Right lobe of liver (tissue), 6 donors: ENCODE data around the gene RNF145. TPM values are rescaled to one million over a fixed set of nuclear protein-coding genes. Genes with fewer than 3 reads are reported as not detected.
"Not testable (repeated sequence)": the region's sequence is repeated elsewhere in the genome, so short reads cannot be mapped to it uniquely, and the experiment has no call there.

ENCODE experiments used
- ATAC-seq, 4 donors: fragments of 200-7000 bp; cut with Tn5 transposase; one replicate each; pipeline ENCODE4 v1.9.1; 2020; ENCODE audit warnings: mild to moderate bottlenecking in 4 of 4, moderate library complexity in 4 of 4
- DNase-seq, 3 donors: peaks; one replicate each; pipeline ENCODE4 v3.0.0-alpha.2; 2020
- H3K27ac ChIP-seq, 3 donors: fragments of 200-600 bp; one replicate each; pipeline ENCODE4 v1.8.0; 2022
- H3K27me3 ChIP-seq, 2 donors: fragments of 200-600 bp; one replicate each; pipeline ENCODE4 v1.8.0; 2022
- H3K36me3 ChIP-seq, 4 donors: fragments of 200-600 bp; sonication (generic) in 1 of 4; one replicate each; pipeline versions ENCODE4 v1.5.1 to v1.8.0; 2017 to 2022; ENCODE audit warnings: control low read depth in 1 of 4
- H3K4me1 ChIP-seq, 4 donors: fragments of 200-600 bp; sonication (generic) in 1 of 4; one replicate each; pipeline versions ENCODE4 v1.5.1 to v1.8.0; 2017 to 2022; ENCODE audit warnings: control low read depth in 1 of 4
- H3K4me3 ChIP-seq, 3 donors: fragments of 200-600 bp; one replicate each; pipeline ENCODE4 v1.8.0; 2022
- H3K9me3 ChIP-seq, 4 donors: fragments of 200-600 bp; sonication (generic) in 1 of 4; one replicate each; pipeline versions ENCODE4 v1.5.1 to v1.8.0; 2017 to 2022; ENCODE audit warnings: control low read depth in 1 of 4
- CTCF ChIP-seq, 4 donors: fragments of 200-600 bp in 3 of 4; fragments of 450-650 bp in 1 of 4; IDR thresholded peaks; one replicate each; pipeline versions ENCODE4 v1.5.1 to v1.8.0; 2016 to 2022; ENCODE audit warnings: antibody characterized with exemption in 4 of 4, mild to moderate bottlenecking in 2 of 4
- POLR2A ChIP-seq: fragments of 450-650 bp; IDR thresholded peaks from one replicate; pipeline ENCODE4 v1.6.1; 2017; ENCODE audit warnings: antibody characterized with exemption, mild to moderate bottlenecking
- WGBS: methylation state at CpG from one replicate; pipeline ENCODE4 v1.1.6; 2018; ENCODE audit warnings: low coverage, low lambda C conversion rate; ENCODE audit not compliant: insufficient coverage; ENCODE audit errors: missing lambda C conversion rate; 5-methylcytosine and 5-hydroxymethylcytosine counted together
- intact Hi-C, 2 donors: fragments of 100-400 bp; cut with DNase I; formaldehyde crosslinking; loops; one replicate each; pipeline versions ENCODE4 v1.11.2 to v1.14.1; 2022
- total RNA-seq, 6 experiments: library from RNA; depleted of rRNA in 2 of 6; stranded (reverse); fragments of >200 nt in 2 of 6; fragmentation: NEBNext Ultra II Directional in 3 of 6; extraction: Animal tissue kit (Norgen Biotek cat#: 25700) in 3 of 6; gene quantifications; one replicate each; pipeline versions ENCODE4 v1.1.0 to v1.2.4, GENCODE V29; 2016 to 2023
- donor health status: DM: no; HTN: yes; CAD: no.
- donor health status: DM: no; HTN: no; CAD: no.
- donor health status: DM: no; HTN: no; CAD: no.
- donor health status: DM: no; HTN: yes; CAD: no.
- donor health status: DM: no; HTN: yes; CAD: no.

The RNF145 gene
- total RNA-seq, 6 experiments from 2014 or later, result 7.2 to 20.9 (median 10.6) TPM

GRCh38 chr5:159230657-159231056 lies 21.3 kb upstream of the RNF145 start:
- no peak overlapping the region for H3K27ac ChIP-seq
- no peaks in the 10 kb centered on the region for H3K27me3 ChIP-seq
- intact Hi-C loops, result no loop called here
- no peak overlapping the region for H3K4me3 ChIP-seq
- no peak for DNase-seq
- H3K4me1 ChIP-seq, result no peaks in the 10 kb centered on the region
- ATAC-seq, result peak in 1 of 4 donors; percentile 30
- 61% methylated on average over 3 of the region's 3 CpGs for WGBS
- no peaks in the 10 kb centered on the region for H3K36me3 ChIP-seq
- no peak for TF ChIP-seq POLR2A
- TF ChIP-seq CTCF (IDR thresholded peaks at IDR 0.05), result no peak
- no peaks in the 10 kb centered on the region for H3K9me3 ChIP-seq

GRCh38 chr5:159228097-159228496 lies 18.7 kb upstream of the RNF145 start:
- H3K36me3 ChIP-seq, intact Hi-C loops, H3K27ac ChIP-seq, ATAC-seq, H3K4me1 ChIP-seq, H3K27me3 ChIP-seq, H3K9me3 ChIP-seq, DNase-seq, H3K4me3 ChIP-seq: not testable (repeated sequence)
- 63% methylated on average over 3 of the region's 5 CpGs for WGBS

DNA sequence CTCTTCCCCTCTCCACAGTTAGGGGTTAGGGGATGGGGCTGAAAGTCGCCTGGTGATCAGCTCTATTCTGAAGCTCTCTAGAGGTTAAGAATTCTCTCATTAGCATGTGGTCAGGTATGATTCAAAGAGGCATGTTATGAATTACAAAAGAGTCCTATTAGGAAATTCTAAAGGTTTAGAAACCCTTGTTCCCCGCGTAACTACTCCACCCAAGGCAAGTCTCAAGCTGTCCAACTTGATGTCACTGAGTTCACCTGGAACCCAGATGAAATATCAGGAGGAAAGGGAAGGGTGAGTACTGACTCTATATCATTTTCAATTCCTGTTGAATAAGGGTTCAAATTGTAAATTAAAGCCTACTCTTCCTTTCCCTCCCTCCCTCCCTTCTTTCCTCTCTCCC lies 18.1 kb upstream of the RNF145 start:
- ATAC-seq, result no peak
- WGBS, result 75% methylated on average over 3 of the region's 3 CpGs
- intact Hi-C loops, result no loop called here

GRCh38 chr5:159226451-159226850 lies 17.1 kb upstream of the RNF145 start:
- Histone ChIP-seq H3K27me3 (no peaks in the 10 kb centered on the region), H3K27ac (no peak overlapping the region), H3K4me1 (no peaks in the 10 kb centered on the region), H3K36me3 (no peaks in the 10 kb centered on the region), H3K9me3 (no peaks in the 10 kb centered on the region), H3K4me3 (no peak overlapping the region)
- ATAC-seq (peak in 1 of 4 donors; percentile 34), DNase-seq (no peak)
- intact Hi-C loops, result no loop called here
- TF ChIP-seq POLR2A, result no peak
- no peak for TF ChIP-seq CTCF (IDR thresholded peaks at IDR 0.05)

More for the DNA sequence above, 18.1 kb upstream of the RNF145 start:
- H3K27me3 ChIP-seq, result no peaks in the 10 kb centered on the region
- H3K4me1 ChIP-seq, result no peaks in the 10 kb centered on the region
- DNase-seq, result no peak
- no peaks in the 10 kb centered on the region for H3K36me3 ChIP-seq
- TF ChIP-seq CTCF (IDR thresholded peaks at IDR 0.05) (no peak), POLR2A (no peak)
- no peak overlapping the region for H3K4me3 ChIP-seq
- no peak overlapping the region for H3K27ac ChIP-seq
- no peaks in the 10 kb centered on the region for H3K9me3 ChIP-seq

DNA sequence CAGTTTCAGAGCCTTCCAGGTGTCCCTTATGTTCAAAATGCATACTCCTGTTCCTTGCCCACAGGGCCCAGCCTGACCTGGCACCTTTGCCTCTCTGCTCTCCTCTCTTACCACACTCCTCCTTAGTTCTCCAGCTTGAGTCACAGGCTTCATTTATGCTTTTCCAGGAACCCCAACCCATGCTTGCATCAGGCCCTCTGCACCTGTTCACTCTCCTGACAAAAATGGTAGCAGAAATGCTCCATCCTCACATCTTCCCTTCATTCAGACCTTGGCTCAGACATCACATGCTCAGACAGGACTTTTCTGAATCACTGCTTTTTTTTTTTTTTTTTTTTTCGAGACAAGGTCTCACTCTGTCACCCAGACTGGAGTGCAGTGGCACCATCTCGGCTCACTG lies 15.1 kb upstream of the RNF145 start:
- DNase-seq, result no peak
- Histone ChIP-seq H3K9me3 (no peaks in the 10 kb centered on the region), H3K27ac (no peak overlapping the region), H3K27me3 (no peaks in the 10 kb centered on the region), H3K4me3 (no peak overlapping the region), H3K36me3 (no peaks in the 10 kb centered on the region), H3K4me1 (no peaks in the 10 kb centered on the region)
- no peak for ATAC-seq
- 100% methylated on average over 1 of the region's 2 CpGs for WGBS
- intact Hi-C loops, result no loop called here
- TF ChIP-seq POLR2A (no peak), CTCF (IDR thresholded peaks at IDR 0.05) (no peak)
